ENCODE data around the gene CISD3.

CISD3 gene, protein sequence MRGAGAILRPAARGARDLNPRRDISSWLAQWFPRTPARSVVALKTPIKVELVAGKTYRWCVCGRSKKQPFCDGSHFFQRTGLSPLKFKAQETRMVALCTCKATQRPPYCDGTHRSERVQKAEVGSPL

DNA sequence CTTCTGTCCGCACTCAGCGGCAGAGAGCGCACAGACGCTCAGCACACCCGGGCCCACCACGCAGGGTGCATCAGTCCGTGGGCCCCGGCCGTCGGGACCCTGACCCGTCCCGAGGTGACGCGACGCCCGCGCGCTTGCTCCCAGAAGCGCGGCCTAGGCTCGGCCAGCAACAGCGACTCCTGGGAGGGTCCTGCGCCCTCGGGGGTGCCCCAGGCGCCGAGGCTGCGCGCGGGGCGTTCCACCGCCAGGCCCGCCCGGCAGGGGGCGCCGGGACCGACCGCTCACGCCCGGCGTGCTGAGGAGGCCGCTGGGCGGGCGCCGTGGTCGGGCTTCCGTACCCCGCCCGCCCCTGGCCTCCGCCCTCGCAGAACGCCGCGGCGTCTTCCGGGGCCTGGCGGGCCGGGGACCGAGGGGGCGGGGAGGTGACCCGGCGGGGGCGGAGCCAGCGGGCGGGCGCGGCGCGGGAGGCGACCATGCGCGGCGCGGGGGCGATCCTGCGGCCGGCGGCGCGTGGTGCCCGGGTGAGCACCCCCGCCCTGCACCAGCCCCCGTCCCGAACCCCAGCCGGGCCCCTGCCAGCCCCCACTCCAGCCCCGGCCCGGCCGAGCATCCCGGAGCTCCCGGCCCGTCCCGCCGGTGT lies at the start of gene CISD3:
TSS of gene CISD3 (plus strand) at position 456 of the 640 bp plus-strand sequence. CDS start at position 474, 18 bp downstream.
- DNase-seq (ENCODE audit: low read depth in 2 of 2) = peak; percentile 67 to 73

DNA sequence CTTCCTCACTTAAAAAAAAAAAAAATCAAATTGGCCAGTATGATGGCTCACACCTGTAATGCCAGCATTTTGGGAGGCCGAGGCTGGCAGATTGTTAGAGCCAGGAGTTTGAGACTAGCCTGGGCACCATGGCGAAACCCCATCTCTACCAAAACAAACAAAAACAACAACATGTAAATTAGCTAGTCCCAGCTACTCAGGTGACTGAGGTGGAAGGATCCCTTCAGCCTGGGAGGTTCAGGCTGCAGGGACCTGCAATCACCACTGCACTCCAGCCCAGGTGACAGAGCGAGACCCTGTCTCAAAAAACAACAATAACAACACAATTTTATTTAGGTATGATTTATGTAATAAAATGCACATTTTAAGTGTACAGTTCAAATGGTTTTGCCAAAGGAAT lies 49.0 kb upstream of the CISD3 start:
- no peak for DNase-seq (ENCODE audit: low read depth in 2 of 2)

DNA sequence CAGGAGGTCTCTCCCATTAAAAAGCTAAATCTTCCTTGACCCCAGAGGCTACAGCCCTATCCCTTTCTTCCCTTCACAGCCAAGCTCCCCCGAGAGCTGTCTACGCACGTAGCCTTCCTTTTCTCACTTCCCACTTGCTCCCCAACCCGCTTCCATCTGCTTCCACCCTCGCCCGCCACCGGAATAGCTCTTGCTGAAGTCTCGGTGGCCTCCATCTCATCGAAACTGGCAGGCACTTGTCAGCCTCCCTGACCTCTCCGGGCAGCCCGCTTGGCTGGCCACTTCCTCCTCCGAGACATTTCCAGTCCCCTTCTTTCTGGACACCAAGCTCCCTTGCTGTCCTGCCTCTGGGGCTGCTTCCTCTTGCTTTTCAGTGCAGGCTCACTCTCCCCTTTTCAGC lies 44.6 kb upstream of the CISD3 start:
- no peak for DNase-seq (ENCODE audit: low read depth in 2 of 2)

DNA sequence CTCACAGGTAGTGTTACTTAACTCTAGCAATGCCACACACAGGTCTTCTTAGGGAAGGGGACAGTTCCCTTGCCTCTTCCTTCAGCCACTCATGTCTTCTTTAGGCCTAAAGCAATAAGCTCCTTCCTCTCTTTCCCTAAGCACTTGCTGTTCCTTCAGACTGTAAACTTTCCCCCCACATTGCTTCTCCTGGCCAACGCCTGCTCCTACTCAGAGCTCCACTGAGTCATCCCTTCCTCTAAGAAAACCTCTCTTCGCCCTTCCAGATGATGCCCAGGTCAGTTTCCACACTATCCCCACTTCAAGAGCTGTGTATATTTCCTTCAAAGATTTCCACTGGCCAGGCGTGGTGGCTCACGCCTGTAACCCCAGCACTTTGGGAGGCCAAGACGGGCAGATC lies 42.9 kb upstream of the CISD3 start:
- DNase-seq (ENCODE audit: low read depth in 2 of 2) = no peak

DNA sequence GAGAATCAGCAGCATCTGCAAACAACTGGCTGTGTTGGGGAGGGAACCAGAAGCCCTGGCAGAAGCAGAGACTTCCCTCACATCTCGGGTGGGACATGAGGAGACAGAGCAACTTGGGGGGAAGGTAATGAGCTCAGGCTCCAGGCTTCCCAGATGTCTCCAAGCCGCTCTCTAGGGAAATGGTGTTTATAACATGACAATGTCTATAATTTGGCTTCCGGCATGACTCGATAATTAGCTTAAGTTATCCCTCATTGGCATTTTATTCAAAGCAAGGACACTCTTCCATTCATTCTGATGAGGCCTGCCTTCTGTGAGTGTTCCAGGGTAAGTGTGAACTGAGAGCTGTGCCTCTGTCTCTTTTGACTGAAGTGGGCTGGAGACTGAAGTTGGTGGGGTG lies 39.8 kb upstream of the CISD3 start:
- DNase-seq (ENCODE audit: low read depth in 2 of 2) = no peak

DNA sequence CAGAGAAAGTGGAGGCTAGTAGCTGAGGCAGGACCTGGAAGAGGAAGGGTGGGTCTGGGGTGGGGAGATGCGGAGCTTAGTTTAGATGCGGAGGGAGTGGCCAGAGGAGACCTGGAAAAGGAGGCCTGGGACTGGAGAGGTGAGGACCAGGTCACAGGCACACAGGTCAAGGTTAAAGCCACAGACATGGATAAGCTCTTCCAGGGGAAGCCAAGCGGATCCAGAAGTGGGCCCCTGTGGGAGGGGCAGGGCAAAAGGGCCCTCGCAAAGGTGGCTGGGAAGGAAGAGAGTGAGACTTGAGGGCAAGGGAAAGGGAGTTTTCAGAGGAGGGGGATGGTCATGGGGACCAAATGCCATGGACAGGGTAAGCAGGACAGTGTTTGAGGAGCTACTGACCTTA lies 39.0 kb upstream of the CISD3 start:
- no peak for DNase-seq (ENCODE audit: low read depth in 2 of 2)

DNA sequence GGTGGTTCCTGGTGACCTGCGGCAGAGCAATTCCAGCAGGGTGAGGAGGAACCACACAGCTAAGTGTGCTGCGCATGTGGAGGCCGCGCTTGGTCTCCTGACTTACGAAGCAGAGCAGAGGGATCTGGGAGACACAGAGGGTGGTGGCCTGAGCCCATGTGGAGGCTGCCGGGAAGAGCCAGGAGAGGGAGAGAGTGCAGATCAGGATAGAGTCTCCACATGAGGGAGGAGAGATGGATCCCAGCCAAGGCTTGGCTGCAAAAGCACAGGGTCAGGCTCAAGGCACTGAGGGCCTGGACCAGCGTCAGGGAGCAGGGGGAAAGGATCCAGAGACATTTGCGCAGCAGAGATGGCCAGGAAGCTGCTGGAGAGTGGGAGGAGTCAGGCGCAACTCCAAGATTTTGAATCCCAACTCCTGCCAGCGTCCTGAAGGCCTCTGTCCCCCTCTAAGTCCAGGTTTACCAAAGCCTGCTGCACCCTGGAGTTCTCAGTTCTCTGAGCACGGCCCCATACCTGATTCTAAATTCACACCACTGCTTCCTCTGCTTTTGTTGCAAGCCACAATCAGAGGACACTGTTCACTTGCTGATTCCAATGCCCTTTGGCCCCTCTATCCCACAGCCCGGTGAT lies 36.3 kb upstream of the CISD3 start:
- DNase-seq (ENCODE audit: low read depth in 2 of 2) = no peak

DNA sequence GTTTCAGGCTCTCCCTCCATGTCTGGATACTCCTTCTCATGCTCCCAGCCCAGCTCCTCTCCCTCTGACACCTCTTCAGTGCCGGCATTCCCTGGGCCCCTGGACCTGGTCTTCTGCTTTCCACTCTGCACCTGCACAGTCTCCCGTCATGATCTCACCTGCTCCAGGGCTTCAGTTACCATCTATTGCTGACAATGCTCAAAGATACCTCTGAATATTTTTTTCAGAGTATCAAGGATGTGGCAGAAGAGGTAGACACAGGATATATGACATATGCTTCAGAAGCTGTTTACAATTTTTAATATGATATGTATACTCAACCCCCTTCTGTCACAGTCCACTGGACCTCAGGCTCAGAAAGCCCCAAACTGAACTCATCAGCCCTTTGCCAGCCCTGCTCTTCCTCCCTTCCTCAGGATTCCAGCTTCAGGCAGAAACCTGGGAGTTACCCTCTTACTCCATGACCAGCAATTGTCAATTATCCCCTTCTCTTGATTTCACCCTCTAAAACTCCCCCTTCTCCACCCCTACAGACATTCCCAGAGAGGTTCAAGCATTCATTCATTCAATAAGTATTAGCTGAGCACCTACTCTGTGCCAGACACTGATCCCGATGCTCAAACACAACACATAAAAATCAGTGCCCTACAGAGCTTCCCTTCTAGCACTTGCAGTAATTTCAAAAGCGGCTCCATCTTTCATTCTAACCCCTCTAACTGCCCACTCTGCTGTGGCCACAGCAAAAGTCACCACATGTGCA lies 32.9 kb upstream of the CISD3 start:
- DNase-seq (ENCODE audit: low read depth in 2 of 2) = no peak

DNA sequence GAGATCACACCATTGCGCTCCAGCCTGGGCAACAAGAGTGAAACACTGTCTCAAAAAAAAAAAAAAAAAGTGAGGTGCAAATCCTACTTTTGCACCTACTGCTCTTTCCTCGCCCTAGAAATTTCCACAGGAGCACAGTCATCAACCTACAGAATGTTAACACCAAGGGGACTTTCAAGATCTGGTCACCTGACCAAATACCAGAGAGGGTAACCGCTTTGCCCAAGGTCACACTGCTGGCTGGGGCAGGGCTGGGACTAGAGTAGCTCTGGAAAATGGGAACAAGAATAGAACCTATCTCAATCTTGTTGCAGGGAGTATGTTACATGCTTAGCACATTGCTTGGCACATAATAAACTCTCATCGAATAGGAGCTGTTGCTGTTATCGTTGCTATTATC lies 31.4 kb upstream of the CISD3 start:
- no peak for DNase-seq (ENCODE audit: low read depth in 2 of 2)

DNA sequence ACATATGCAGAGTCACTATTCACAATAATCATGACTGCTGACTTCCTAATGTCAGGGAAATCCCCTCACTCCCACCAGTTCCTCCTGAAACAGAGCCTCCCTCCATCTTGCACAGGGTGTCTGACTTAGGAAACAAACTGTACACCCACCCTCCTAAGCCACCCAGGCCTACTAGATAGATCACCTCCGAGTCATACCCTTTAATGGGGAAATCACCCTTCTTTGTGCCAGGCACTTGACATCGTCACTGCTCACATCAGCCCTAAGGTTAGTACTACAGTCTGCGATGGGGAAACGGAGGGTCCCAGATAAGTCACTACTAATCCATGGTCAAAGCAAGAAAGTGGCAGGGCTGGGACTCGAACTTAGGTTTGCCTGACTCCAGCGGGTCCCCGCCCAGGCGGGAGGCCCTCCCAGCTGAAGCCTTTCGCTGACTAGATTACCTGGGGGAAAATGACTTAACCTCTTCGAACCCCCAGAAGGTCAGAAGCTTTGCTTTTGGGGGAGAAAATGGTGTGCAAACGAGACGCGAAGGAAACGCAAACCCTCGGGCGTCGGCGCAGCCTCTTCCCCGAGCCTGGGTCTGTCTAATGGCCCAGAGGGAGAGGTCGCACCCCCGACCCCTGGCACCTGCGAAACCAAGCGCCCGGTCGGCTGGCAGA lies 28.5 kb upstream of the CISD3 start:
- DNase-seq (ENCODE audit: low read depth in 2 of 2) = peak; percentile 53 to 80

DNA sequence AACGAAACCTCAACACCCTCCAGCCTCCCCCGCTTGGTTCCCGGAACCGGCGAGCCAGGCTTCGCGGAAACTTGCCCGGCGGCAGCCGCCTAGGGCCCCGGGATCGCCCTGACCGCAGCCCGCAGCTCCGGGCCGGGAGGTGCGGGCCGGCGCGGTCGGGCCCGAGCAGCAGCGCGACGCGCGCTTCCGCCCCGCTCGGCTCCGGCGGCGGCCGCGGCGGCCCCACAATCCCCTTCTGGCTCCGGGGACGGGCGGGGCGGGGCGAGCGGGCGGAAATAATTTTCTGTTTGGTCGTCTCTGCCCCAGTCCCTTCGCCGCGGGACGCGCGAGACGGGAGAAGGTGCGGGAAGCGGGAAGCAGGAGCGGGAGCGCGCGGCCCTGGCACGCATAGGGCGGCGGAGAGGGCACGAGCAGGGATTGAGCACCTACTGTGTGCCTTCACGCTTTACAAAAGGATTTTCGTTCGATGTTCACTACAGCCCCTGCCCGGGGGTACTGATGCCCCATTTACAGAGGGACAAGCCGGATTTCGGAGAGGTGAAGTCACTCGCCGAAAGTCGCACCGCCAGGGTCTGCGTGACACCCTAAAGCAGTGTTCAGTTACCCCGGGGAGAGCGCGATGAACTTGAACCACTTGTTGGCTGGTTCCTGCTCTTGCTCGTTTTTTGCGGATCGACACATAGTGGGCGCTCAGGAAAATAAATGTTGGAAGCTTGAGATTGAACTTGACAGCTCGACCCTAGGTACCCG lies 27.8 kb upstream of the CISD3 start:
- peak; percentile 58 to 61 for DNase-seq (ENCODE audit: low read depth in 2 of 2)

DNA sequence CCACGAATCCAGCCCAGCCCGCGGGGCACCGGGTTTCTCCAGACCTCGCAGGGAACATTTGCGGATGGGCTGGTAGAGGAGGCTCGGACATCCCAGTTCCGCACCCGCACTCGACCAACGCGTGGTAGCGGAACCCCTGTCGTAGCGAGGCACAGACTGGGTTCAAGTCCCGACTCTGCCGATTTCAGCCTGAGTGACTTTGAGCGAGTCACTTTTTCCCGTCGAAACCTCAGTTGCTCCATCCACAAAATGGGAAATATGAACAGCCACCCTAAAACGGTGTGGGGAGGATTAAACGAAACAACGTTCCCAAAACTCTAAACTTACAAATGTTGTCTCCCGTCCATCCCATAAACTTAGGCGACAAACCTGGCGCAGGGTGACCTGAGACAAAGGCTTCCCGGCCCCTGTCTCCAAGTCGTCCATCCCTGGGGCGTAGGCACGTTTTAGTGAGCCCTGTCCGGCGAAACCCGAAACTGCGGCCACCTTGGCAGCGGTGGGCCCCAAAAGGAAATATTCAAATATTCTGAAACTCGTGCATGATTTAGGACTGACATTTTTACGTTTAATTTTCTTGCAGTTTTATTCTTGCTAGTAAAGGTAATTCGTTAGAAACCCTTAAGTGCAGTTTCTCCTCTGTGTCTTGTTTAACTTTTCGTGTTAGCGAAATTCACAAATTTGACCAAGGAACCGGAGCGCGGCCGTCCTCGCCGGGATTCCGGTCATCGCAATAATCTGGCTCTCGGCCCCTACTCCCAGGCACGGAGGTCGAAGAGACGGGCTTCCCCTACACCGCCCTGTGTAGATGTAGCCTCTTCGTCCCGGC lies 27.0 kb upstream of the CISD3 start:
- no peak for DNase-seq (ENCODE audit: low read depth in 2 of 2)

DNA sequence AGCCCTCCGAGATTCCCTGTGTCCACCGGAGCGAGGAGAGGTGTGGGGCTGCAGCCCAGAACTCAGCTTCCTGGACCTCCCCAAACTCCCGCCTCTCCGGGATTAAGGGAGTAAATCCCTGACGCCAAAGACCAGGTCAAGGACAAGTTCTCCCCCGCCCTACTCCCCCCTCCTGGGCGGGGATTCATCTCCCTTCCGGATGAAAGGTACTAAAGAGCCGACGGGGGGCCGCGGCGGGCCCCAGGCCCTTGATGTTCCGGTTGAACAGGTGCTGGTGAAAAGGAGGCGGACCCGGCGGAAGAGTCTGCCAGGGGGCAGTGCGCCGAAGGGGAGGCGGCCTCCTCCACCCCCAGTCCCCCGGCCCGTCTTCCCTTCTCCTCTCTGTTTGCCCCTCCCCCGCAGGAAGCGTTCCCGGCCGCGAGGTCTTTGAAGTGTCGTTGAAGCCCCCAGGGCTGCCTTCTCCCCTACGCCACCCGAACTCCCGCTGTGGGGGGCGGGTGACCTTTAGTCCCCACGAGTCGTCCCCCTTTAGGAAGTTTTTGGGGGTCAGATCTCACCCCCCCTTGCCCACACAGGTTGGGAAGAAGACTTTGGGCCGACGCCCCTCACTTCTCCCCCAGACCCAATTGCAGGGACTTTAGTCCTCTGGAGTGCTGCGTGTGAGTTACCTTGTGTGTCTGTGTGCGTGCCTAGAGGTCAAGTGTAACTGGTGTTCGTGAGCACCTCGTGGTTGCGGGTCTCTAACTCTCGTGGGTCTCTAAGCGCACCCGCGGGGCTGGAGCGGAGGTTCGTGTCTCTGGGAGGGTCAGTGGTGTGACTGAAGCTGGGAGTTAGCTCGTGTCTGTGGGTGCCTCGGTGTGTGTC lies 26.2 kb upstream of the CISD3 start:
- DNase-seq (ENCODE audit: low read depth in 2 of 2) = peak; percentile 69 to 82

DNA sequence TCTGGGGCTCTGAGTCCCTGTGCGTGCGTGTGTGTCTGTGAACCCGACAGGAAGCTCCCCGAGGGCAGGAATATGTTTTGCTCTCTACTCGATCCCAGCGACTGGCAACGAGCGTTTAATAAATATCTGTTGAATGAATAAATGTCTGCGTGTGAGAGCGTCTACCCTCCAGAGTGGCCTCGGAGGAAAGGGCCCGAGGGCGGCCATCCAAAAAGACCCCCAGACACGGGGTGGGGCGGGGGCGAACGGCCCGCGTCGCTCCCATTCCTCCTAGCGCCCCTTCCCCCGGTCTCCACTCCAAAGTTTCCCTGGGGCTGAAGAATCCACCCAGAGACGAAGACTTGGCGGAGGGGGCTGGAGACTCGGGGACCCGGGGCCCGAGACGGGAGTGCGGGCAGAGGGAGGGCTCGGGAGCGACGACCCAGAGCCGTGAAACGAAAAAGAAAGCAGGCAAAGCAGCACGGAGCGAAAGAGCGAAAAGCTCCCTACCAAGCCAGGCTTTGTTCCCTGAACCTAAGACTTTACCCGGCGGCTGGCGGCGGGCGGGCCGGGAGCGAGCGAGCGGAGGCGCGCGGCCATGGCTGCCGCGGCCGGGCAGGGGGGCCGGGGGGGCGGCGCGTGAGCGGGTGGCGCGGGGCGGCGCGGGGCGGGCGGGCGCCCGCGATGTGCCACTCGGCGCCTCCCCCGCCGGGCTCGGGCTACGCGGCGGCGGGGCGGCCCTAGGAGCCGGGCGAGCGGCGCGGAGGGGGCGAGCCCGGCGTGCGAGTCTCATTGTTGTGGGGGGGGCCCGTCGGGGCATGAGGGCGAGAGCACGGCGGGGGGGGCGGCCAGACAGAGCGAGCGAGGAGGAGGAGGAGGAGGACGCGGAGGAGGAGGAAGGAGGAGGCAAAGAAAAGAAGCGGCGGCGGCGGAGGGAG lies 25.3 kb upstream of the CISD3 start, which contains the start of gene MLLT6:
TSS of gene MLLT6 (plus strand) at position 668 of the 917 bp plus-strand sequence. CDS start 360 bp downstream, outside the sequence.
- peak; percentile 71 to 78 for DNase-seq (ENCODE audit: low read depth in 2 of 2)

DNA sequence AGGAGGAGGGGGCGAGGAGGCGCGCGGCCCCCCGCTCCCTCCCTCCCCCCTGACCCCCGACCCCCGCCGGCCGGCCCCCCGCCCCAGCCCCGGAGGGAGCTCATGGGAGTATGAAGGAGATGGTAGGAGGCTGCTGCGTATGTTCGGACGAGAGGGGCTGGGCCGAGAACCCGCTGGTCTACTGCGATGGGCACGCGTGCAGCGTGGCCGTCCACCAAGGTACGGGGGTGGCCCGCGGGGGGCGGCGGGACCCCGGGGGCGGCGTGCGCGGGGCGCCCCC lies 24.7 kb upstream of the CISD3 start:
- no peak for DNase-seq (ENCODE audit: low read depth in 2 of 2)

DNA sequence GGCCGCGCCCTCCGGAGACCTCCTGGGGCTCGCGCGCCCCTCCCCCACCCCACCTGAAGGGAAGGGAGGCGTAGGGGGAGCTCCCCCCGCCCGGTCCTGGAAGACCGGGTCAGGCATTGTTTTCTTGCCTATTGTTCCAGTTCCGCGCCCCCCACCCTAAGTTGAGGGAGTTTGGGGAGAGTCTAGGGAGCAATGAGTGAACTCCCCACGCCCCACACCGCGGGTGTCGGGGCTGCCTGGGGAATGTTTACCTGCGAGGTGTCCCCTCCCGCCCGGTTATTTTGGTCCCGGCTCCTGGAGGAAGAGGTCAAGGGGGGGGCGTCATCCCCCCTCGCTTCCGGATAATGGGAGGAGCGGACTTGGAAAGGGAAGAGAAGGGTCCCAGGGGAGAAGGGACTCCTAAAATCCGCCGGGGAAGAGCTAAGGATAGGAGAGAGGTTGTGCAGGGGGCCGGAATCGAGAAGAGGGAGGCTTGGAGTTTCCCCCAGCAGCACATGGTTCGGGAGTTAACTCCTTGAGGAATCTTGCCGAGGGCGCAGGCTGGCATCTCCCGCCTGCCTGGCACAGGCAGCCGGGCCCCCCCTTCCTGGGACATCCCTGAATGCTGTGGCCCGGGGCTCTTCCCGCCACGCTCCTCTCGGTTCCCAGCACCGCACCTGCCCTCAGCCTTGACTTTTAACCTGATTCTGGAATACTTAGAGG lies 24.2 kb upstream of the CISD3 start:
- no peak for DNase-seq (ENCODE audit: low read depth in 2 of 2)

DNA sequence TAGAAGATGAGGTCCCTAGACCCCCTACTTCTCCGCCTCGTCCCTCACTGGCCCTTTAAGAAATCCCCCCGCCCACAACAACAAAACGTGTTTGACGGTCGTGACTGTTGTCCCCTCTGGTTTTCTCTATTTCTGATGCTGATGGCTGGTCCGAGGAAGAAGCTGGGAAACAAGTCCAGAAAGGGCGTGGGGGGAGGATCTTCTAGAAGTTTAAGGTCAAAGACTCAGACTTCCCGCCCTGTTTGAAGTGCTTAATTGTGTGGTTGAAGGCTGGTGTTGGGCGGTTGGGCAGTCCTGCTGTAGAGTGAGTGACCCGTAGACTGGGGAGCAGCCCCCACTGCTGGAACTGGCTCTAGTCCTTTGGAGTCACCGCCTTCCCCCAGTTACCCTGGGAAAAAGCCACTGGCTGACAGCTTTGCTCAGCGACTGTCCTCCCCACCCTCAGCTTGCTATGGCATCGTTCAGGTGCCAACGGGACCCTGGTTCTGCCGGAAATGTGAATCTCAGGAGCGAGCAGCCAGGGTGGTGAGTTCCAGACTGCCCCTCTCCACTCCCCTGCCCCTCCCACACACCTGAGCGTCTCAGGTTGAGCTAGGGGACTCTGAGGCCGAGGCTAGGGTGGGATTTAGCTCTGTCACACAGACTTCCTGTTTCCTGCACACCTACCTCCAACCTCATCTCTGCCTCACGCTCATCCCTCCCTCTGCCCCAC lies 23.5 kb upstream of the CISD3 start:
- DNase-seq (ENCODE audit: low read depth in 2 of 2) = no peak

Data from activated CD8-positive, alpha-beta memory T cell treated with anti-CD3 and anti-CD28 coated beads for 4 hours (primary cell).